ENCODE data around the gene LRP3.

DNA sequence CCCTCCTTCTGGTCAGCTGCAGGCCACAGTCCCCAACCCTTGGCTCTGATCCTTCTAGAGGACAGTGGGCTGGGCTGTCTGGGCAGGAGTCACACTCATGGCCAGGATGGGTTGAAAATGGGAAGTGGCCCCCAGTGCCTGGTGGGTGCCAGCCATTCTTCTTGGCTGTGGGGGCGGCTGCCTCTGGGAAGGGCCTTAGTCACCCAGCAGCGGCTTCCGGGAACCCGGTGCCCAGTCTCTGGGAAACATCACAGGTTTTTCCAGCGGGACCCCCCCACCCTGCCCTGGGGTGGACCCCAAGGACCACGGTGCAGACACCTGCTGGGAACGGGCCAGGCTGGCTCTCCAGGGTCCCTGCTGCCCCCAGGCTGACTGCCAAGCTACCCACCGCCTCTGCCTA lies 58.8 kb downstream of the LRP3 start:
- TF ChIP-seq, protein P1, sequence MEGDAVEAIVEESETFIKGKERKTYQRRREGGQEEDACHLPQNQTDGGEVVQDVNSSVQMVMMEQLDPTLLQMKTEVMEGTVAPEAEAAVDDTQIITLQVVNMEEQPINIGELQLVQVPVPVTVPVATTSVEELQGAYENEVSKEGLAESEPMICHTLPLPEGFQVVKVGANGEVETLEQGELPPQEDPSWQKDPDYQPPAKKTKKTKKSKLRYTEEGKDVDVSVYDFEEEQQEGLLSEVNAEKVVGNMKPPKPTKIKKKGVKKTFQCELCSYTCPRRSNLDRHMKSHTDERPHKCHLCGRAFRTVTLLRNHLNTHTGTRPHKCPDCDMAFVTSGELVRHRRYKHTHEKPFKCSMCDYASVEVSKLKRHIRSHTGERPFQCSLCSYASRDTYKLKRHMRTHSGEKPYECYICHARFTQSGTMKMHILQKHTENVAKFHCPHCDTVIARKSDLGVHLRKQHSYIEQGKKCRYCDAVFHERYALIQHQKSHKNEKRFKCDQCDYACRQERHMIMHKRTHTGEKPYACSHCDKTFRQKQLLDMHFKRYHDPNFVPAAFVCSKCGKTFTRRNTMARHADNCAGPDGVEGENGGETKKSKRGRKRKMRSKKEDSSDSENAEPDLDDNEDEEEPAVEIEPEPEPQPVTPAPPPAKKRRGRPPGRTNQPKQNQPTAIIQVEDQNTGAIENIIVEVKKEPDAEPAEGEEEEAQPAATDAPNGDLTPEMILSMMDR (IDR thresholded peaks at IDR 0.05), result no peak
- TF ChIP-seq POLR2A (IDR thresholded peaks at IDR 0.05), result no peak

Measured in adrenal gland (tissue), 5 donors.